Activated T-cell treated with anti-CD3 and anti-CD28 coated beads, Interleukin-2, amount 50 U/mL, for 24 hours (primary cell): ENCODE results near the gene POM121C.
"Not testable (repeated sequence)": the region's sequence is repeated elsewhere in the genome, so short reads cannot be mapped to it uniquely, and the experiment has no call there.

Experiments used
- DNase-seq: peaks from one replicate; pipeline ENCODE4 v3.0.0-alpha.2; 2020
- H3K27ac Mint-ChIP-seq: 2 replicates; pipeline ENCODE4 v1.8.0; 2020; ENCODE audit warnings: mild to moderate bottlenecking, mixed read lengths
- H3K27me3 Mint-ChIP-seq: 2 replicates; pipeline ENCODE4 v1.8.0; 2020; ENCODE audit warnings: mixed read lengths
- H3K36me3 Mint-ChIP-seq: 2 replicates; pipeline ENCODE4 v1.8.0; 2020; ENCODE audit warnings: low read depth, mixed read lengths
- H3K4me1 Mint-ChIP-seq: 2 replicates; pipeline ENCODE4 v1.8.0; 2020; ENCODE audit warnings: low read depth, mixed read lengths
- H3K4me3 Mint-ChIP-seq: 2 replicates; pipeline ENCODE4 v1.8.0; 2020; ENCODE audit warnings: mild to moderate bottlenecking, moderate library complexity, mixed read lengths
- H3K9me3 Mint-ChIP-seq: 2 replicates; pipeline ENCODE4 v1.8.0; 2020; ENCODE audit warnings: mixed read lengths

POM121C gene

GRCh38 chr7:75415428-75415817 lies 70.7 kb downstream of the POM121C start:
- H3K27me3 Mint-ChIP-seq, DNase-seq, H3K4me1 Mint-ChIP-seq, H3K9me3 Mint-ChIP-seq, H3K4me3 Mint-ChIP-seq: not testable (repeated sequence)
- H3K36me3 Mint-ChIP-seq = peaks cover 40% of the 10 kb centered on the region
- H3K27ac Mint-ChIP-seq = peak overlapping the region; percentile 78

DNA sequence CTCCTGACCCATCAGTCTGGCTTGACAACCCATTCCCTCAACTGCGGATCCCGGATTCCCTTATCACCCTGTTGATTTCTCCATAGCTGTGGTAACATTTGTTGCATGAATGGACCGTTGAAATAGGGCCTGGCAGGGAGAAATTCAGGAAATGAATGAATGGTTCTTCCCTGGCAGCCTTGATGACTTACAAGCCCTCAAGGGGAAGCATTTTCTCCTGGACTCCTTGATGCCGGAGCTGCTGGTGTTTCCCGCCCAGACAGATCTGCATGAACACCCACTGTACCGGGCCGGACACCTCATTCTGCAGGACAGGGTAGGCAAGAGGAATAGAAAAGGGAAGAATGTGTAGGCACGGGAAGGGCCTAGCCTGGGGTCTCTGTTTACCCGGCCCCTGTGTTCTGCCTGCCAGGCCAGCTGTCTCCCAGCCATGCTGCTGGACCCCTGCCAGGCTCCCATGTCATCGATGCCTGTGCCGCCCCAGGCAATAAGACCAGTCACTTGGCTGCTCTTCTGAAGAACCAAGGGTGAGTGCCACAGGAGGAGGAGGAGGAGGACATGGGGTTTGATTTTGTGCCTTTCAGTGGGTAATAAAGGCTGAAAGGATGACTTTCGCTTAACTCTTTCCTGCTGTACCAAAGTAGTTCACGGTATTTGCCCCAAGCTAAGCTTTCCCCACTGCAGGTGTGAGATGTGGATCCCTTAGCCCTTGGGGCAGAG lies 71.2 kb downstream of the POM121C start:
- H3K27me3 Mint-ChIP-seq, H3K9me3 Mint-ChIP-seq, DNase-seq, H3K4me1 Mint-ChIP-seq, H3K4me3 Mint-ChIP-seq: not testable (repeated sequence)
- peak overlapping the region; percentile 78 for H3K27ac Mint-ChIP-seq
- H3K36me3 Mint-ChIP-seq = peaks cover 34% of the 10 kb centered on the region

DNA sequence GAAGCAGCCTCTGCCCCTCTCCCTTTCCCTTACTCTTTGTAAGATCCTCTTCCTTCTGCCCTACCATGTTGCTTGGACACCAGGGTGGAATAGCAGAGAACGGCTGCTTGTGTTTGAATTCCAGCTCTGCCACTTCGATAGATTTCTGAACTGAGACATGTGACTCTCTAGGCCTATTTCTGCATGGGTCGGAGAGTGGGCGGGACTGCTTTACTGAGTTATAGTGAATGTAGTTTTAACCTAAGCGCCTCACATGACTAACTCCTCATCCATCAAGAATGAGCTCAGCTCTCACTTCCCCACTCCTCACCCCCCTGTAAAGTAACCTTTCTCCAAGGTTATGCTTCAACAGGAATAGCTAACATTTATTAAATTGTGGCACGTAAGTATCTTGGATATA lies 71.9 kb downstream of the POM121C start:
- H3K27ac Mint-ChIP-seq, H3K4me3 Mint-ChIP-seq, DNase-seq, H3K27me3 Mint-ChIP-seq, H3K9me3 Mint-ChIP-seq, H3K4me1 Mint-ChIP-seq: not testable (repeated sequence)
- H3K36me3 Mint-ChIP-seq = peaks cover 30% of the 10 kb centered on the region

DNA sequence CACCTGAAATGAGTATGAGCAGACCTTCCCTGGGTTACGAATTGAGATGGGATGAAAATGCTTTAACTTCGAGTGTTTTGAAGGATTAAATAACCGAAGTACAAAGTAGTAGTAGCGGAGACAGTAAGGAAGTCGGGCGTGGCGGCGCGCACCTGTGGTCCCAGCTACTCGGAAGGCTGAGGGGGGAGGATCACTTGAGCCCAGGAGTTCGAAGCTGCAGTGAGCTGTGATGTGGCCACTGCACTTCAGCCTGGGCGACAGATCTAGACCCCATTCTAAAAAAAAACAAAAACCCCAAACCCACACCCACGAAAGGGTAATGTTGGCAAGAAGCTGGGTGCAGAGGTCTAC lies 75.3 kb downstream of the POM121C start:
- not testable (repeated sequence) for DNase-seq, H3K4me1 Mint-ChIP-seq, H3K9me3 Mint-ChIP-seq, H3K27me3 Mint-ChIP-seq, H3K27ac Mint-ChIP-seq, H3K4me3 Mint-ChIP-seq
- H3K36me3 Mint-ChIP-seq = peaks cover 12% of the 10 kb centered on the region

DNA sequence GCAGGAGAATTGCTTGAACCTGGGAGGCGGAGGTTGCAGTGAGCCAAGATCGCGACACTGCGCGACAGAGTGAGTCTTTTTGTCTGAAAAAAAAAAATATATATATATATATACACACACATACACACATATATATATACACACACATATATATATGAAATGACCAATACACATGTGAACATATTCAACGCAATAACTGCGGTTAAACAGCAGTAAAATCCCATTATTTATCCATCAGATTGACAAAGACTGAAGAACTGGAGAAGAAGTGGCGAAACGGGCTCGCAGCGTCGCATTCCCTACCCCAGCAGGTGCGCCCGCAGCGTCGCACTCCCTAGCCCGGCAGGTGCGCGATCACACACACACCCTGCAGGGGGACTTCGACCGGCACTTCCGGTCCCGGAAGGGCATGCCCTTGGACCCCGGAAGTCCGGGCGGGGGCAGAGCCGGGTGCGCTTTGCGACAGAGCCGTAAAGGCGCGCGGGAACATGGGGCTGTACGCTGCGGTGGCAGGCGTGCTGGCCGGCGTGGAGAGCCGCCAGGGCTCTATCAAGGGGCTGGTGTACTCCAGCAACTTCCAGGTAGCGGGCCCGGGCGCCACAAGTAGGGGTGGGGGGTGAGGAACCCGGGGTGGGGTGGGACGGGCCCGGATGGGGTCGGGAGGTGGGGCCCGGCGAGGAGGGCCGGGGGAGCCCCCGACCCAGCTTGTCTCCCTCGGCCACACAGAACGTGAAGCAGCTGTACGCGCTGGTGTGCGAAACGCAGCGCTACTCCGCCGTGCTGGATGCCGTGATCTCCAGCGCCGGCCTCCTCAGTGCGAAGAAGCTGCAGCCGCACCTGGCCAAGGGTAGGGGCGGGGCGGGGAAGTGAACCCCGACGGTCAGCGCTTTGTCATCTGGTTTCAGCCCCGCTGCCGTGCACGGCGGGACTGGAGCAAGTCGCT lies 75.9 kb downstream of the POM121C start:
- not testable (repeated sequence) for H3K36me3 Mint-ChIP-seq, H3K27ac Mint-ChIP-seq, H3K27me3 Mint-ChIP-seq, H3K4me1 Mint-ChIP-seq, H3K9me3 Mint-ChIP-seq
- DNase-seq = peak; percentile 66
- H3K4me3 Mint-ChIP-seq = peak overlapping the region; percentile 65

DNA sequence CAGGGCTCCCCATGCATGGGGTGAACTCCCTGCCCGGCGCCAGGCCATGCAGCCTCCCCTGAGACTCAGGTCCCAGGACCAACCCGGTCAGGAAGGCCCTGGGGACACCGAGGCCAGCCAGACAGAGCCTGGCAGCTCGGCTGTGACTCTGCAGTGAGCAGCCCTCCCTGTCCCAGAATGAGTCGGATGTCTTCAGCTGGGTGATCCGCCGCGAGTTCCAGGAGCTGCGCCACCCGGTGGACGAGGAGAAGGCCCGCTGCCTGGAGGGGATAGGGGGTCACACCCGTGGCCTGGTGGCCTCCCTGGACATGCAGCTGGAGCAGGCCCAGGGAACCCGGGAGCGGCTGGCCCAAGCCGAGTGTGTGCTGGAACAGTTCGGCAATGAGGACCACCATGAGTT lies 81.4 kb downstream of the POM121C start:
- not testable (repeated sequence) for H3K4me3 Mint-ChIP-seq, H3K27me3 Mint-ChIP-seq, H3K4me1 Mint-ChIP-seq, H3K36me3 Mint-ChIP-seq, H3K27ac Mint-ChIP-seq, DNase-seq, H3K9me3 Mint-ChIP-seq

DNA sequence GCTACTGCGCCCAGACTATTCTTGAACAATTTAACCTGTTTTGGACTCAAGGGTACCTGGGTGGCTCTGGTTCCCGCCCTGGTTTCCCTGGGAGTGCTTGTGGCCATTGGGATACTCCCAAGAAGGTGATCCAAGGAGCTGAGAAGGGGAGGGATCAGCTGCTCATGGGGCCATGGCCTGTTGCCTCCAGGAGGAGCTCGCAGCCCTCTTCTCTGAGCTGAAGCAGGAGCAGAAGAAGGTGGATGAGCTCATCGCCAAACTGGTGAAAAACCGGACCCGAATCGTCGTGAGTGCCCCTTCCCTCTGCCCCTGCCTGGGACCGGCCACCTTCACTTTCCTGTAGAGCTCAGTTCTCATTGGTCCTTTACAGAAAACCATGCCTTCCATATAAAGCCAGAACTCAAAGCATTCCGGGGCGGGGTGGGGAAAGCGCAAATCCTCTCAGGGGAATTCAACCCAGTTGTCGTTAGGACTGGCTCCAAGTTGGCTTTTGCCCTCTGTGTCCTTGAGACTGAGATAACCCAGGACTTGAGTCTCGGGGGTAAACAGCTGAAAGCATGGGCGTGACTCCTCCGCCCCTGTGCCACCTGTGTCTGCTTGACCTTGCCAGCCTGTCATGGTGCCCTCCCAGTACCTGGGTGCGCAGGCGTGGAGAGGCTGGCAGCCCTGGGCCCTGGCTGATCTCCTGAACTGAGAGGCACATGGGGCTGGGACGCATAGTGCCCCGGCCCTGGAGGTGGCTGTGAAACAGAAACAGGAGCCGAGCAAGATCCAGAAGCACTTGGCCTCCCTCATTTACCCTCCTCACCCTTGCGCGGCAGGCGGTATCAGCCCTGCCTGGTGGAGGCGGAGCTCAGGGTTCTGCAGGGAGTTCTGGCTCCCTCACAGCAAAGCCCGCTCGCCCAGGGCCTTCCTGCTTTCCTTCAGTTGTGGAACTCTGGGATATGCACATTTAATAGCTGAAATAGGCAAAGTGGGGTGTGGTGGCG lies 82.3 kb downstream of the POM121C start:
- not testable (repeated sequence) for H3K36me3 Mint-ChIP-seq, DNase-seq, H3K9me3 Mint-ChIP-seq, H3K27me3 Mint-ChIP-seq, H3K4me1 Mint-ChIP-seq, H3K4me3 Mint-ChIP-seq, H3K27ac Mint-ChIP-seq

DNA sequence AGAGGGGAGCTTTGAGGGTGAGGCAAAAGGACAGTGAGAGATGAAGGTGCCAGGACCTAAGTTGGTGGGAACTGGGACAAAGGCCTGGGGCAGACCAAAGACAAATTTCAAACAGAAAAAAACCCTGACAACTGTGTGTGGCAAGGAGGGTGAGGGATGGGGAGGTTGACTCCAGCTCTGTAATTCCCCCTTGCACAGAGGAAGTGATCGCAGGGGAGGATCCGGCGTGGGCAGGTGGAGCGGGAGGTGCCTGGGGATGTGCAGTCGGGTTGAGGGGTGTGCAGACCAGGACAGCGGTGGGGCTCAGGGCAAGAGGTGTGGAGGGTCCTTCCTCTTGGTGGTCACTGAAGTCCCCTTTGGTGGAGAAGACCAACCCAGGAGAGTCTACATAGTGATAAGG lies 85.5 kb downstream of the POM121C start:
- H3K9me3 Mint-ChIP-seq, DNase-seq, H3K27ac Mint-ChIP-seq, H3K4me3 Mint-ChIP-seq, H3K27me3 Mint-ChIP-seq, H3K4me1 Mint-ChIP-seq, H3K36me3 Mint-ChIP-seq: not testable (repeated sequence)

GRCh38 chr7:75398771-75399700 lies 87.1 kb downstream of the POM121C start:
- H3K27me3 Mint-ChIP-seq, H3K4me3 Mint-ChIP-seq, H3K36me3 Mint-ChIP-seq, H3K27ac Mint-ChIP-seq, H3K4me1 Mint-ChIP-seq, DNase-seq, H3K9me3 Mint-ChIP-seq: not testable (repeated sequence)

- not testable (repeated sequence) for H3K27me3 Mint-ChIP-seq, H3K9me3 Mint-ChIP-seq, H3K4me1 Mint-ChIP-seq, H3K36me3 Mint-ChIP-seq, H3K4me3 Mint-ChIP-seq, DNase-seq, H3K27ac Mint-ChIP-seq
These were observed 88.2 kb downstream of the POM121C start for GRCh38 chr7:75397865-75398264.

GRCh38 chr7:75395329-75395728 lies 90.8 kb downstream of the POM121C start, which contains the start of gene TRIM73:
Gene TRIM73 (plus strand): TSS chr7:75395629. CDS start chr7:75398934, 3,305 bp downstream.
- DNase-seq, H3K27me3 Mint-ChIP-seq, H3K36me3 Mint-ChIP-seq, H3K27ac Mint-ChIP-seq, H3K9me3 Mint-ChIP-seq, H3K4me3 Mint-ChIP-seq, H3K4me1 Mint-ChIP-seq: not testable (repeated sequence)

DNA sequence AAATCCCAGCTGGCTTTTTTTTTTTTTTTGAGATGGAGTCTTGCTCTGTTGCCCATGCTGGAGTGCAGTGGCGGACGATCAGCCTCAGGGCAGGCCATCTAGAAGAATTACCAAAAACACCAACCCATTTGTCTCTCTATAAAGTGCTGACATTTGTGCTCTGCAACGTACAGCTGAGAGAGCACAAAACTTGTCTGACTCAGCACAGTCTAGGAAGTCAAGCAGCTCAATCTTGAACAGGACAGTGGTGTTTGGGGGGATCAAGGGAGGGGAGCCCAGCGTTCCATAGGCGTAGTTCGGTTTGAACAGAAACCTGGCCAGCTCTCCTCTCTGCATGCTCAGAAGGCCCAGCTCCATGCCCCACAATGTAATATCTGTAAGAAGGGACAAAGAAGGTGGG lies 92.9 kb downstream of the POM121C start:
- H3K36me3 Mint-ChIP-seq, DNase-seq, H3K4me1 Mint-ChIP-seq, H3K27ac Mint-ChIP-seq, H3K4me3 Mint-ChIP-seq, H3K9me3 Mint-ChIP-seq, H3K27me3 Mint-ChIP-seq: not testable (repeated sequence)

- not testable (repeated sequence) for H3K9me3 Mint-ChIP-seq, H3K36me3 Mint-ChIP-seq, DNase-seq, H3K4me3 Mint-ChIP-seq, H3K27me3 Mint-ChIP-seq, H3K4me1 Mint-ChIP-seq, H3K27ac Mint-ChIP-seq
These were observed 111.4 kb downstream of the POM121C start for GRCh38 chr7:75374519-75375317.
